GM12873 (cell line): ENCODE results near the gene ZNRF3.

Experiments used
- TF ChIP-seq, protein P1 (sequence below): IDR thresholded peaks from 2 replicates; pipeline ENCODE4 v1.5.1; 2012; ENCODE audit warnings: low read depth, mild to moderate bottlenecking, moderate library complexity, low read length, control low read depth; ENCODE audit not compliant: insufficient read depth; ENCODE audit errors: missing control alignments

Gene ZNRF3

DNA sequence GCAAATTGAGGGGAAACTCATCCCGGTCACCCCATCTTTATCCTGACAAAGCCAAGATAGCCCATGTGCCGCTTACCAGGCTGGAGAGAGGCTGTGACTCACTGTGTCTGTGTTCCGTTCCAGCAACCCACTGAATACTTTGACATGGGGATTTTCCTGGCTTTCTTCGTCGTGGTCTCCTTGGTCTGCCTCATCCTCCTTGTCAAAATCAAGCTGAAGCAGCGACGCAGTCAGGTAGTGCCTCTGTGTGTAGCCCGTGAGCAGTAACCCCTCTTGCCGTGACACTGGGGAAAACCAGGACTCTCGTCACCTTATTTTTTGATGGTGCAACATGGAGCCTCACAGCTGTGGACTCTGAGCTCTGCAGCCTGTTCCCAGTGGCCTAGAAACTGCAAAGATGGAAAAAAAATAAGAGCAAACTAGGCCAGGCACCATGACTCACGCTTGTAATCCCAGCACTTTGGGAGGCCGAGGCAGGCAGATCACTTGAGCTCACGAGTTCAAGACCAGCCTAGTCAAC, 161.3 kb downstream of the ZNRF3 start:
- TF ChIP-seq, protein P1, sequence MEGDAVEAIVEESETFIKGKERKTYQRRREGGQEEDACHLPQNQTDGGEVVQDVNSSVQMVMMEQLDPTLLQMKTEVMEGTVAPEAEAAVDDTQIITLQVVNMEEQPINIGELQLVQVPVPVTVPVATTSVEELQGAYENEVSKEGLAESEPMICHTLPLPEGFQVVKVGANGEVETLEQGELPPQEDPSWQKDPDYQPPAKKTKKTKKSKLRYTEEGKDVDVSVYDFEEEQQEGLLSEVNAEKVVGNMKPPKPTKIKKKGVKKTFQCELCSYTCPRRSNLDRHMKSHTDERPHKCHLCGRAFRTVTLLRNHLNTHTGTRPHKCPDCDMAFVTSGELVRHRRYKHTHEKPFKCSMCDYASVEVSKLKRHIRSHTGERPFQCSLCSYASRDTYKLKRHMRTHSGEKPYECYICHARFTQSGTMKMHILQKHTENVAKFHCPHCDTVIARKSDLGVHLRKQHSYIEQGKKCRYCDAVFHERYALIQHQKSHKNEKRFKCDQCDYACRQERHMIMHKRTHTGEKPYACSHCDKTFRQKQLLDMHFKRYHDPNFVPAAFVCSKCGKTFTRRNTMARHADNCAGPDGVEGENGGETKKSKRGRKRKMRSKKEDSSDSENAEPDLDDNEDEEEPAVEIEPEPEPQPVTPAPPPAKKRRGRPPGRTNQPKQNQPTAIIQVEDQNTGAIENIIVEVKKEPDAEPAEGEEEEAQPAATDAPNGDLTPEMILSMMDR = no peak

DNA sequence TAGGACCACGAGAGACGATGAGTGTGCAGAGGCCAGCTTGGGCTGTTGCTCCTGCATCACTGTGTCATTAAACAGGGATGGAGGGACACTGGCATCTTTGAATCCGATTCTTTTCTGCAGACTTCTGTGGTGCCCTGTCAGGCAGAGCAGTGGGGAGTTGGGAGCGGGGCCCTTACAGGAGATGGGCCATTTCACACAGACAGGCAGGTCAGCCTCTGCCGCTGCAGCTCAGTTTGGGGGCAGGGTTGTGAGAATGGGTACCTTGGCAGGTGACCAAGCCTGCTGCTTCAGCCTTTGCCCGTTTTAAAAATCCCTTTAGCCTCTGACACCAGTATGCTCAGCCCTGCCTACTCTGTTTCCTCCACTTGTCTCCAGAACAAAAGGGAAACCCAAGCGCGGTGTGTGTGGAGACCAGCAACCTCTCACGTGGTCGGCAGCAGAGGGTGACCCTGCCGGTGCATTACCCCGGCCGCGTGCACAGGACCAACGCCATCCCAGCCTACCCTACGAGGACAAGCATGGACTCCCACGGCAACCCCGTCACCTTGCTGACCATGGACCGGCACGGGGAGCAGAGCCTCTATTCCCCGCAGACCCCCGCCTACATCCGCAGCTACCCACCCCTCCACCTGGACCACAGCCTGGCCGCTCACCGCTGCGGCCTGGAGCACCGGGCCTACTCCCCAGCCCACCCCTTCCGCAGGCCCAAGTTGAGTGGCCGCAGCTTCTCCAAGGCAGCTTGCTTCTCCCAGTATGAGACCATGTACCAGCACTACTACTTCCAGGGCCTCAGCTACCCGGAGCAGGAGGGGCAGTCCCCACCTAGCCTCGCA, 165.7 kb downstream of the ZNRF3 start:
- TF ChIP-seq, protein P1 = no peak

DNA sequence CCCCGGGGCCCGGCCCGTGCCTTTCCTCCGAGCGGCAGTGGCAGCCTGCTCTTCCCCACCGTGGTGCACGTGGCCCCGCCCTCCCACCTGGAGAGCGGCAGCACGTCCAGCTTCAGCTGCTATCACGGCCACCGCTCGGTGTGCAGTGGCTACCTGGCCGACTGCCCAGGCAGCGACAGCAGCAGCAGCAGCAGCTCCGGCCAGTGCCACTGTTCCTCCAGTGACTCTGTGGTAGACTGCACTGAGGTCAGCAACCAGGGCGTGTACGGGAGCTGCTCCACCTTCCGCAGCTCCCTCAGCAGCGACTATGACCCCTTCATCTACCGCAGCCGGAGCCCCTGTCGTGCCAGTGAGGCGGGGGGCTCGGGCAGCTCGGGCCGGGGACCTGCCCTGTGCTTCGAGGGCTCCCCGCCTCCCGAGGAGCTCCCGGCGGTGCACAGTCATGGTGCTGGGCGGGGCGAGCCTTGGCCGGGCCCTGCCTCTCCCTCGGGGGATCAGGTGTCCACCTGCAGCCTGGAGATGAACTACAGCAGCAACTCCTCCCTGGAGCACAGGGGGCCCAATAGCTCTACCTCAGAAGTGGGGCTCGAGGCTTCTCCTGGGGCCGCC, 166.4 kb downstream of the ZNRF3 start:
- TF ChIP-seq, protein P1 = no peak

- TF ChIP-seq, protein P1 = no peak
Measured at GRCh38 chr22:29050457-29050856, 167.1 kb downstream of the ZNRF3 start.

DNA sequence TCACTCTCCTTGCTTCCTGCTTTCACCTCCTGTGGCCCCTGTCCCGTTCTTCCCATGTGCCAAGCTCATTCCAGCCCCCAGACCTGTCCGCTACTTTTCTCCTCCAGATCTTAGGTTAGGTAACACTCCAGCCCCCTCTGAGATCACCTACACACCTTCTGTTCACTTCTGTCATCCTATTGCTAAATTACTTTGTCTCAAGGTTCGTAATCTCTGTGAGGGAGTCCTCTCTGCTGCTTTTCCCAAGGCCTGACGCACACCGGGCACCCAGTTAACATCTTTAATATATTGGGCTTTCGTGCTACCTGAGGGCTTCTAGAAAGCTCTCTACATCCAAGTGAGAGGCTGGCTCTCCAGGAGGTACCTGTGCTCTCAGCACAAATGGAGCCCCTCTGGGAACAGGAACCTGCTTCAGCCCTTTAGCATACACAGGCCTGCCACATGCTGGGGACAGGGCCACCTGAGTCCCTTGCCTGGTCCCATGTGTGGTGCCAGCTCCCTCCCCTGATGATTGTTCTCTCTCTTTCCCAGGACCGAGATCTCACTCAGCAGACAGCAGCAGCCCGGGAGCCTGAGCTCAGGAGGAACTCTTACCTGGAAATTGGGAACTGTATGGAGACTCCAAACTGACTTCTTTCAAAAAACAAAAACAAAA, 169.8 kb downstream of the ZNRF3 start:
- TF ChIP-seq, protein P1 = no peak

DNA sequence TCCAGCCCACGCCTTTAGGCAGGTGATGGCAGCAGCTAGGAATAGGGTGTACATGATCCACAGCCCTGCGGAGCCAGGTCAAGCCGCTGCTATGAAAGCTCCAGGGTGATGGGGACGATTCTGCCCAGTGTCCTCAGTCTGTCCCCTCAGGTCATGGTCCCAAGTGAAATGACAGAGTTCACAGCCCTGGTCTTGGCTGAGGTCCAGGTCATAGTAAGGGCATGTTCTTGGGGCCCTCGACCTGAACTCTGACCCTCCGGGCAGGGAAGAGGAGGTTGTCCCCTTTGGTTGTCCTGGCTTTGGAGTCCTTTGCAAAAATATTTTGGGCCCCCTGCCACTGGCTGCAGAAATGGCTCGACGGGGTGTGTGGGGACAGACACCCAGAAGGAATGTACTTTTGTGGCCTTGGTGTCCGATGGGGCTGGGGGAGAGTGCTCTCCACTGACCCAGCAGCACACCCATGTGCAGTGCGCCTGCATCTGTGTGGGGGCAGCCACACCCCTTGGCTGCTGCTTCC, 170.9 kb downstream of the ZNRF3 start:
- TF ChIP-seq, protein P1 = no peak
